Activated CD4-positive, alpha-beta T cell treated with anti-CD3 and anti-CD28 coated beads for 4 hours (primary cell): ENCODE measurements around the gene THRAP3.
A peak's percentile ranks its signal among the peaks of the same experiment; 100 is the strongest.
"Not testable (repeated sequence)": the region's sequence is repeated elsewhere in the genome, so short reads cannot be mapped to it uniquely, and the experiment has no call there.

Experiments used
- DNase-seq, 2 donors: peaks; one replicate each; pipeline ENCODE4 v3.0.0-alpha.2; 2020

The THRAP3 gene

GRCh38 chr1:36208978-36209703 is 15.1 kb upstream of the THRAP3 start:
- no peak for DNase-seq

- no peak for DNase-seq
Observed at GRCh38 chr1:36211307-36211706, 12.9 kb upstream of the THRAP3 start.

DNA sequence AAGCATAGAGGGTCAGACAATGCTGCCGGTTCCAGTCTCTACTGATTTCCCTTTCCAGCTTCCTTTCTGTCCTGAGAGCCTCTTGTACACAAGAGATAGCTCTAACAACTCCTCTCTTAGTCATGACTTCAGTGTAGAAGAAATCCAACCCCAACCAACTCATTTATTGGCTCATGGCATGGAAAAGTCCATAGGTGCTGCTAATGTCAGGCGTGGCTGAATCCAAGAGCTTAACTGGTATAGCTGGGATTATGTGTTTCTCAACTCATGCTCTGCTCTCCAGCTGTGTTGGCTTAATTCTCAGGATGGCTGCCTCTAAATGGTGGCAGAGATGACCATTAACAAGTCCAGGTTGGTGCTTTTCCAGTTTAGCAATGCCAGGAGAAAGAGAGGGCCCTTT is 12.4 kb upstream of the THRAP3 start:
- DNase-seq = no peak

GRCh38 chr1:36212782-36213181 is 11.5 kb upstream of the THRAP3 start:
- no peak for DNase-seq

DNA sequence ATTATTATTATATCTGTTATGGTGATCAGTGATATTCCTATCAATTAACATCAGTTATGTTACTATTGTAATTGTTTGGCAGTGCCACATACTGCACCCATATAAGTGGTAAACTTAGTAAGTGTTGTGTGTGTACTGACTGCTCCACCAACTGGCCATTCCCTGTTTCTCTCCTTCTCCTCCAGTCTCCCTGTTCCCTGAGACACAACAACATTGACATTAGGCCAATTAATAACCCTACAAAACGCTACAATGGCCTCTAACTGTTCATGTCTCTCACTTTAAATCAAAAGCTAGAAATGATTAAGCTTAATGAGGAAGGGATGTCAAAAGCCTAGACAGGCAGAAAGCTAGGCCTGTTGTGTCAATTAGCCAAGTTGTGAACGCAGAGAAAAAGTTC is 6.6 kb upstream of the THRAP3 start:
- no peak for DNase-seq

DNA sequence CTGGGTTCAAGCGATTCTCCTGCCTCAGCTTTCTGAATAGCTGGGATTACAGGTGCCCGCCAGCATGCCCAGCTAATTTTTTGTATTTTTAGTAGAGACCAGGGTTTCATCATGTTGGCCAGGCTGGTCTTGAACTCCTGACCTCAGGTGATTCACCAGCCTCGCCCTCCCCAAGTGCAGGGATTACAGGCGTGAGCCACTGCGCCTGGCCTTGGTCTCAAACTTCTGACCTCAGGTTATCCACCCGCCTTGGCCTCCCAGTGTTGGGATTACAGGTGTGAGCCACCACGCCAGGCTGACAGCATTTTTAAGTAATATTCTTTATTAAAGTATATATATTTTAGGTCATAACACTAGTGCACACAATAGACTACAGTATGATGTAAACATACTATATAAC is 2.3 kb upstream of the THRAP3 start:
- DNase-seq = not testable (repeated sequence)

DNA sequence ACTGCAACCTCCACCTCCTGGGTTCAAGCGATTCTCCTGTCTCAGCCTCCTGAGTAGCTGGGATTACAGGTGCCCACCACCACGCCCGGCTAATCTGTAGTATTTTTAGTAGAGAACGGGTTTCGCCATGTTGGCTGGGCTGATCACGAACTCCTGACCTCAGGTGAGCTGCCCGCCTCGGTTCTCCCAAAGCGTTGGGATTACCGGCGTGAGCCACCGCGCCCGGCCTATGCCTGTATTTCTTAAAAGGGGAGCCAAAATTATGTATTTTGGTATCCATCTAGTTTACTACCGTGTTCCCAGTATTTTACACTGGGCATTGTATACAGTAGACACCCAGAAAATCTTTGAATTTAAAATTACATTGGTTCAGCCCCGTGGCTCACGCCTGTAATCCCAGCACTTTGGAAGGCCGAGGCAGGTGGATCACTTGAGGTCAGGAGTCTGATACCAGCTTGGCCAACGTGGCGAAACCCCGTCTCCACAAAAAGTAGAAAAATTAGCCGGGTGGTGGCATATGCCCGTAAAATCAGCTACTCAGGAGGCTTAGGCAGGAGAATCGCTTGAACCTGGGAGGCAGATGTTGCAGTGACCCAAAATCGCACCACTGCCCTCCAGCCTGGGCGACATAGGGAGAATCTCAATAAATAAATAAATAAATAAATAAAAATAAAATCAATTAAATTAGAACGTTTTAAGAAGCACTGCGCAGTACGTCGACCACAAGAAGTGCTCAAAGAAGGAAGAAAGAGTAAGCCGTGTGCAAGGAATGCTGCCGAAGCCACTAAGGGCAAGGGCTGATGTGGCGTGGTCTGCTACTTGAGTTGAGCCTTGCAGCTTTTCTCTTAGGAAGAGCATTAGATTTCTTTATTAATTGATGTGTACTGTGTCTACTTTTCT is 1.5 kb upstream of the THRAP3 start:
- no peak for DNase-seq

- DNase-seq = peak; percentile 25 to 26
Observed at GRCh38 chr1:36223381-36223995, 755 bp upstream of the THRAP3 start.

DNA sequence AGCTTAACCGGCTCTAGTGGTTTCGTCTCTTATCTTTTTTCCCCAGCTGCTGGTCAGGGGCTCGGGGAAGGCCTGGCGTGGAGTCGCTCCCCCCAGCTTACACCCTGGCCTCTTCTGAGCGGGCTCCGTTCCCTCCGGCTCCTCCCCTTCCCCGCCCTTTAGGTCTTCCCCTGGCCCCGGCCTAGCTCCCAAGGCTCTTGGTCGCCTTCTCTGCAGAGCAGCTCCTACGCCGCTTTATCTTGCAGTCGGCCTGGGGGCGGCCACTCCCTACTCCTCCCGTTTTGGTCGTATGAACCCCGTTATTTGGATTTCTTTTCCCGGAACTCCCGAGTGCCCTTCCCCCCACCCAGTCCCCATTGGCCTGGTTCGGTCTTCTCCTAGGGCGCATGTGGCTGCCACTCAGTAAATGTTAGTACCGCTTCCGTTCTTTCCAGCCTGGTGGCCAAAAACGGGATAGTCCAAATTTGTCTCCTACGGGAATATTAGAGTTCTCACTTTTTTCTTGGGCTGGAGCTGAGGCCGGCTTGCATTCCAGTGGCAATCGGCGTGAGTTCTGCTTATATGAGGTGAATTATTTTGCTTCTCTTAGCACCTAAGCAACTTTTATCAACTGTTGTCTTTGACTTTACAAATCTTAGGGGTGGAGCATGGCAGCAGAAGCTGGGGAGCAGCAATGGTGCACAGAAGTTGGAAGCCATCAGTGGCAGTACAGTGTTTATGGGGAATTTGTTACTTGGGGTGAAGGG is 467 bp downstream of the THRAP3 start:
- no peak for DNase-seq

DNA sequence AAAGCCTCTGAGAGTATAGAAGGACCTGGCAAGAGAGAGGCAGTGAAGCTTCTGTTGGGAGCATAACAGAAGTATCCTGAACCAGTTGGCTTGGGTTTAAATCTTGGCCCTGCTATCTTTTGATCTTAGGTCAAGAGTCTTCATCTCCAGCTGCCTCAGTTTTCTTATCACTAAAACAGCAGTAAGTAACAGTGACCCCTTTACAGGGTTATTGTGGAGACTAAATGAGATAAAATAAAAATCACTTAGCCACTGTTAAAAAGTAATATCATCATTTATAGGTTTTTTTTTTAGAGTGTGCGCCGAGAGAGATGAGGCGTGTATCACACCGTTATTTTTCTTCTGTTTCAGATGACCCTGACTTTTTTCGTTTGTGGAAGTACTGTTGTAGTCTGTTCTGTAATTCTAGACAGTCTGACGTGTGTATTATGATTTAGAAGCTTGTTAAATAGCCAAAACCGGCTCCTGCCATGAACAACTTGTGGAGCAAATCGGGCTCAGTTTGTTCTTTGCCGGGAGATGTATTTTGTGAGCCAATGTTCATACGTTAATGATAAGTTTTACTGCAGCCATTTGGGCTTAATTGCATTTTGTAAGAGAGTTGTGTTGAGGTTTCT is 1.1 kb downstream of the THRAP3 start:
- DNase-seq = no peak

- not testable (repeated sequence) for DNase-seq
Observed at GRCh38 chr1:36230279-36230678, 6.0 kb downstream of the THRAP3 start.

DNA sequence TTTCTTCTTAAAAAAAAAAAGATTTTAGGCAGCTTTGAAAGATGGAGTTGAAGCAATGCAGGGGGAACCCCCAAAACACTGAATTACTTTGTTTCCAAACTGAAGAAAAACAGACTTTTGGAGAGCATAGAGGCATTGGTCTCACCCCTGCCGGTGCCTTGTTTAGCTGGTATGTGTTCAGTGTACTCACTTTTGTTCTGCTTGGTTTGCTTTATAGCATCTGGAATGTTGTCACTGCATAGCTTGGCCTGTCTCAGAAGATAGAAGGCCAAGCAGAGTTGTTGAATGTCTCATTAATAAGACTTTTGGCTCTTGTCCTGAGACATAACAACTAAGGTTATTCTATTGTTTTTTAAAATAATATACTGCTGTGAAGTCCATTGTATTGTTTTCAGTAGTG is 6.9 kb downstream of the THRAP3 start:
- no peak for DNase-seq

DNA sequence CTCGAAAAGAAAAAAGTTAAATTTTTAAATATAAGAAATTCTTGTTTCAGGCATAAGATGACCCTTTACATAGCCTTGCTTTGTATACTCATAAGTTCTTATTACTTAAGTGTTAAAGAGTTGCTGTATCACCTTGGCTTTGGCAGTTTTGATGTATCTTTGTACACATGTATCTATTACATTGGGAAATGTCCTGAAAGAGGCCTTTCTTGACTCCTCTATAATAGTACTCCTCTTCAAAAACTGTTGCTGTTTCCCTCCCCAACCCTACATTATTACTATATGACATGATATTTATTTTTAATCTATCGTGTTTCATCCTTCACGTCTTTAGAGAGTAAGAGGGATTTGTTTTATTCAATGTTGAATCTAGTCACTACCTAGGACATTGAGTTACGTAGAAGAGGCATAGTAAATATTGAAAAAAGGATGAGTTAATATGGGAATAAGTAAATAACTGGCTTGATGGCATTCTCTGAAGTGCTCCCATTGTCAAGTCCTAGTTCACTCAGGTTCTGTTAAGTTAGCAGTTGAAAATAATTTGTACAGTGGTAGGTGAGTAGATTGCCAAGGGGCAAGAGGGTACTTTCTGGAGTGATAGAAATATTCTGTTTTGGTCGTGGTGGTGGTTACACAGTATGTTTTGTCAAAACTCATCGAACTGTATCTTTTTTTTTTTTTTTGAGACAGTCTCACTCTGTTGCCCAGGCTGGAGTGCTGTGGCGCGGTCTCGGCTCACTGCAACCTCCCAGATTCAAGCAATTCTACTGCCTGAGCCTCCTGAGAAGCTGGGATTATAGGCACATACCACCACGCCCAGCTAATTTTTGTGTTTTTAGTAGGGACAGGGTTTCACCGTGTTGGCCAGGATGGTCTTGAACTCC is 8.2 kb downstream of the THRAP3 start:
- DNase-seq = no peak

- DNase-seq = no peak
Observed at GRCh38 chr1:36236302-36236701, 12.1 kb downstream of the THRAP3 start.

DNA sequence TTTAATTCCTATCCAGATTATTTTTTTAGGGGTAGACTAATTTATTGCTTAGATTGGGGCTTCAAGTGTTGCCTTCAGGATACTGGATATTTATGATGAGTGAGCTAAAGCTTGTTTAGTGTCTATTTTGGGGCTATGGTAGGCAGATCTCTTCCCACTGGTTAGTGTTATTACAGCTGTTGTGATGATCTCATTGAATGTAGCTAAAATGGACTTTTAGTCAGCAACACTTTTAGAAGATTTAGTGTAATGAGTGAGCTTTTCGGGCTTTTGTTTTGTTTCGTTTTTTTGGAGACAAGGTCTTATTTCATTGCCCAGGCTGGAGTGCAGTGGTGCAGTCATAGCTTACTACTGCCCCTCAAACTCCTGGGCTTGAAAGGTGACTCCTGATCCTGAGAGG is 14.2 kb downstream of the THRAP3 start:
- no peak for DNase-seq

DNA sequence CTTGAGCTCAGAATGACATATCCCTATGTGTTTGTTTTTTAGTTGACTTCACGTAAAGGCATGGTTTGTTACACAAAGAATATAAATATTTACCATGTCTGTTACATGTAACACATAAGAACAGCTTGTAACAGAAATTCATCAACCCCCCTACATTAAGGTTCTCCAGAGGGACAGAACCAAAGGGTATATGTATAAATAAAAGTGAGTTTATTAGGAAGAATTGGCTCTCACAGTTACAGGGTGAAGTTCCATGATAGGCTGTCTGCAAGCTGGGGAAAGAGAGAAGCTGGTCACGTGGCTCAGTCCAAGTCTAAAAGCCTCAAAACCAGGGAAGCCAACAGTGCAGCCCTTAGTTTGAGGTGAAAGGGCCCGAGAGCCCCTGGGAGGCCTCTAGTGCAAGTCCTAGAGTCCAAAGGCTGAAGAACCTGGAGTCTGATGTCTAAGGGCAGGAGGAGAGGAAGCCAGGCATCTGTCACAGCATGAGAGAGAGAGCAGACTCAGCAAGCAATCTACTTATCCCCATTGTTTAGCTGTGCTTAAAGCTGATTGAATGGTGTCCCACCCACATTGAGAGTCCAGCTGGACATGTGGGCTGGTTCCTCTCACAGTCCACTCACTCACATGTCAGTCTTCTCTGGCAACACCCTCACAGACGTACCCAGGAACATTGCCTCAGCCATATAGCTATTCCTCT is 15.8 kb downstream of the THRAP3 start:
- no peak for DNase-seq

GRCh38 chr1:36247538-36247937 is 23.3 kb downstream of the THRAP3 start:
- no peak for DNase-seq

DNA sequence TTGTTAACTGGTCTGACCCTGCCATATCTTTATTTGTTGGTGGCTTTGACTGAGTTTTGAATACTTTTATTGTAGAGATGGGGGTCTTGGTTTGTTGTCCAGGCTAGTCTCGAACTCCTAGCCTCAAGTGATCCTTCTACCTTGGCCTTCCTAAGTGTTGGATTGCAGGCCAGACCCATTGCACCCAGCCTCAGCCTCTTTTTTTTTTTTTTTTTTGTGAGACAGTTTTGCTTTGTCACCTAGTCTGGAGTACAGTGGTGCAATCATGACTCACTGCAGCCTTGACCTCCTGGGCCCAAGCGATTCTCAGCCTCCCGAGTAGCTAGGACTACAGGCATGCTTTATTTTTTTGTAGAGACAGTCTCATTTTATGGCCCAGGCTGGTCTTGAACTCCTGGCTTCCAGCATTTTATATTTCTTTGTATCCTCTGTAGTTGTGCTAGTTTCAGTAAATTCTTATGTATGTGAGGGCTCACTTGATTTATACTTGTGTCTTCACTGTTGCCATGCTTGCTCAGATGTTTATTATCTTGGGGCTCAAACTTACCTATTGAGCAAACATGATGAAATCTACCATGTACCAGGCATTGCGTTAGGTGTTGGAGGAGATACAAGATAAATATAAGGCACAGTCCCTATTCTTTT is 24.1 kb downstream of the THRAP3 start:
- DNase-seq = no peak

DNA sequence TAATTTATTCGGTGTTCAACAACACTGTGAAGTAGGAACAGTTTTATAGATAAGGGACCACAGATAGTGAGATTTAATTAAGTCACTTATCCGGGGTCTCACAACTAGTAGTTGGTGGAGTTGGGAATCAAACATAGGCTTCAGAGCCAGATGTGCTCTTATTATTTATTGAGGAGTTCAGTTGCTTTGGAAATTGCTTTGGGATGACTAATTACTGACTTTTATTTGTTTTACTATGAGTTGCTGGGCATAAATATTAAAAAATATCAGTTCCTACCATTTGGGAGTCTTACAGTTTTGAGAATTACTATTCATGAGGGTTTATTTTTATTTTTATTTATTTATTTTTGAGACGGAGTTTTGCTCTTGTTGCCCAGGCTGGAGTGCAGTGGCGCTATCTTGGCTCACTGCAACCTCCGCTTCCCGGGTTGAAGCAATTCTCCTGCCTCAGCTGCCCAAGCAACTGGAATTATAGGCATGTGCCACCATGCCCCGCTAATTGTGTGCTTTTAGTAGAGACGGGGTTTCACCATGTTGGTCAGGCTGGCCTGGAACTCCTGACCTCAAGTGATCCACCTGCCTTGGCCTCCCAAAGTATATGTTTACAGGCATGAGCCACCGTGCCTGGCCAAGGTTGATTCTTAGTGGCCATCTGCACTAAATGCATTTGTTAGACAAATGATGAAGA is 27.7 kb downstream of the THRAP3 start:
- DNase-seq = no peak

DNA sequence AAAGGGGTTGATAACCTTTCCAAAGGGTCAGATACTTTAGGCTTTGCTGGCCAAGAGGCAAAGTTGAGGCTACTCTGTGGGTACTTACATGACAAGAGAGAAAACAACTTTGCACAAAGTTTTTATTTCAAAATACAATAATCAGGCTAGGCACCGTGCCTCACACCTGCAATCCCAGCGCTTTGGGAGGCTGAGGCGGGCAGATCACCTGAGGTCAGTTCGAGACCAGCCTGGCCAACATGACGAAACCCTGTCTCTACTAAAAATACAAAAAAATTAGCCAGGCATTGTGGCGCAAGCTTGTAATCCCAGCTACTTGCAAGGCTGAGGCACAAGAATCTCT is 28.2 kb downstream of the THRAP3 start:
- DNase-seq = not testable (repeated sequence)
